Amniotic epithelial cell (primary cell): ENCODE data around the gene ZNF783.
"Not testable (repeated sequence)": the region's sequence is repeated elsewhere in the genome, so short reads cannot be mapped to it uniquely, and the experiment has no call there.

Source experiments
- DNase-seq: peaks from one replicate; pipeline ENCODE4 v3.0.0-alpha.2; 2010; ENCODE audit warnings: low read depth

ZNF783 gene

GRCh38 chr7:149330914-149331567 is 69.0 kb downstream of the ZNF783 start:
- DNase-seq, result no peak

- not testable (repeated sequence) for DNase-seq
These were observed 70.8 kb downstream of the ZNF783 start for GRCh38 chr7:149332602-149333320.

- DNase-seq, result no peak
These were observed 71.3 kb downstream of the ZNF783 start for GRCh38 chr7:149333321-149333717.

GRCh38 chr7:149334219-149334618 is 72.2 kb downstream of the ZNF783 start:
- no peak for DNase-seq
